GM12872 (cell line): ENCODE results near the gene SERP2.

Experiments
- TF ChIP-seq, protein P1 (sequence below): IDR thresholded peaks from 3 replicates; pipeline ENCODE4 v1.5.1; 2011; ENCODE audit warnings: low read depth, mild to moderate bottlenecking, low read length, moderate library complexity; ENCODE audit not compliant: insufficient read depth

SERP2 gene

DNA sequence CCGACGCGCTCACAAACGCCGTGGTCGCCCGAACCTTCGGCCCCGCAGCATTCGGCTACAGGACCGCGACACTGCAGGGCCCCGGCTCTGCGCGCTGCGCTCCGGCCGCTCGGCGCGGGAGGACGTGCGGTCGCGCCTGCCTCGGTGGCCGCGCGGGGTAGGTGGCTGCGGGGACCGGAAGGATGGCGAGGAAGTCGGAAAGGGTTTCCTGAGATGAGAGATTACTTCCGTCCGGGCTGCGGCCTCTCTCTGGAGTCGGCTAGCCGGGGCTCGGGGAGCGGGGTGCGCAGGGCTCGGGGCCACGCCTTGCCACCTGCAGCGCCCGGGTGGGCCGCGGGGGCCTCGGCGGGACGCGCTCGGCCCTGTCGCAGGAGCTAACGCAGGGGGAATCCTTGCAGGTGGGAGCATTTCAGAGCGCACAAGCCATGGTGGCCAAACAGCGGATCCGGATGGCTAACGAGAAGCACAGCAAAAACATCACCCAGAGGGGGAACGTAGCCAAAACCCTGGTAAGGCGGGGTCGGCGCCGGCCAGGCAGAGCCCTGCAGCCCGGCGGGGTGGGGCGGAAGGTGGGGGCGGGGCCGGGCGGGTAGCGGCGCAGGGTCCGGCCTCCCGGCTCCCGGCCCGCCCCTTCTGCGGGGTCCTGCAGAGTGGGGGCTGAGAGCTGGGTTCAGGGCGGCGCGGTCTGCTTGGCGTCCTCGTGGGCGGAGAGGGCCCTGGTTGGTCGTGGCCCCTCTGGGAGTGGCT is at the start of gene SERP2:
TSS of gene SERP2 (plus strand) at position 224 of the 747 bp plus-strand sequence. CDS start at position 426, 202 bp downstream.
- TF ChIP-seq, protein P1, sequence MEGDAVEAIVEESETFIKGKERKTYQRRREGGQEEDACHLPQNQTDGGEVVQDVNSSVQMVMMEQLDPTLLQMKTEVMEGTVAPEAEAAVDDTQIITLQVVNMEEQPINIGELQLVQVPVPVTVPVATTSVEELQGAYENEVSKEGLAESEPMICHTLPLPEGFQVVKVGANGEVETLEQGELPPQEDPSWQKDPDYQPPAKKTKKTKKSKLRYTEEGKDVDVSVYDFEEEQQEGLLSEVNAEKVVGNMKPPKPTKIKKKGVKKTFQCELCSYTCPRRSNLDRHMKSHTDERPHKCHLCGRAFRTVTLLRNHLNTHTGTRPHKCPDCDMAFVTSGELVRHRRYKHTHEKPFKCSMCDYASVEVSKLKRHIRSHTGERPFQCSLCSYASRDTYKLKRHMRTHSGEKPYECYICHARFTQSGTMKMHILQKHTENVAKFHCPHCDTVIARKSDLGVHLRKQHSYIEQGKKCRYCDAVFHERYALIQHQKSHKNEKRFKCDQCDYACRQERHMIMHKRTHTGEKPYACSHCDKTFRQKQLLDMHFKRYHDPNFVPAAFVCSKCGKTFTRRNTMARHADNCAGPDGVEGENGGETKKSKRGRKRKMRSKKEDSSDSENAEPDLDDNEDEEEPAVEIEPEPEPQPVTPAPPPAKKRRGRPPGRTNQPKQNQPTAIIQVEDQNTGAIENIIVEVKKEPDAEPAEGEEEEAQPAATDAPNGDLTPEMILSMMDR, result no peak

DNA sequence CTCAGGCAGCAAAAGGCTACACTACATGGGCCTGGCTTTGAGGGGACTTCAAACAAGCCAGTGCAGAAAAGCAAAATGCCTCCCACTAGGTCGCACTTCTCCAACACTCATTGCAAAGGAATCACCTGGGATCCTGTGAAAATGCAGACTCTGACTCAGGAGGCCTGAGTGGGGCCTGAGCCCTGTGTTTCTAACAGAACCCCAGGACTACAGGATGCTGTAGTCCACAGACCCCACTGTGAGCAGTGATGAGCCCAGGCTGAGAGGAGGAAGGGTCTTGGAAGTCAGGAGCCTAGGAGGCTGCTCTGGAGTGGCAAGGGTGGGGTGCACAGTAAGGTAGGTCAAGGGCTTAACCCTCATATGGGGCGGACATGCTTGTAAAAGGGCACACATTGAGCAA is 46.7 kb upstream of the SERP2 start:
- TF ChIP-seq, protein P1, result no peak

DNA sequence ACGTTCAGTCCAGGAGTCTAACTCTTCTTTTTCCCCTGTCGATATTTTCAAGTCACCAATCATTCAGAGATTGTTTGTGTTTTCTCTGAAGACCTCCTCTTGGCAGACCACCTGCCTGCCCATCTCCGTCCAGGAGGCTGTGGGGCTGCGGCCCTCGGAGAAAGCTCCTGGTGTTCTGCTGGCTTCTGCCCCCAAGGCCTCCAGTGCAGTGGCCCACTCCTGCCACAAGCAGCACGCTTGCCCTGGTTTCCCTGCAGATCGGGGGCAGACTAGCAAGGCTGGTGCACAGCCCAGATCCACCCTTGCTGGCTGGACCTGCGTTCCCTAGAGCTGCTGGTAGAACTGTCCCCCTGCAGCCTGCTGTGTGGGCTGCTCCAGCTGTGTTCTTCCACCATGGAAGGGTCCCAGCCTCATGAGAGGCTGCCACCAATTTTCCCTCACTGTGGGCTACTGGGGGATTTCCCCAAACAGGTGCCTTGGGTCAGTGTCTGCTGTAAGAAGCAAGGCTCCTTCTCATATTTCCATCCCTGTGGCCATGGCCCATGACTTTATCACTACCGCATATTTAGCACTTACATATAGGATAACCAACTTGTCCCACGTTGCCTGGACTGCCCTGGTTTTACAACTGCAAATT is 43.6 kb upstream of the SERP2 start:
- TF ChIP-seq, protein P1, result no peak

DNA sequence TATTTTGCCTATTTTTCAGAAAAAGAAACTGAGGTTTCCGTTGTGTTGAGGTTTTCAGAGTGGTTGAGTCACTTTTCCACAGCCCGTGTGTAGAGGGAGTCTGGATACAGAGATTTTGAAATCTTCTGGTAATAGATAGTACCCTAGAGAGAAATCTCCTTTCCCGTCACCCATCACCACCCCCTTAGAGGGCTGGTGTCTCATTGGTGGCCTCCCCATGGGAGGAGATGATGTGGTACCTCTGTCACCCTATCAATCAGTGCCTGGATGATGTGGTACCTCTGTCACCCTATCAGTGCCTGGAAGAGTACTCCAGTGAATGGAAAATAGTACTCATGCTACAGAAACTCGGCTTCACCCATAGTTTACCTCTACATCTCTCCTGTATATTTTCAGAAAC is 42.2 kb upstream of the SERP2 start:
- TF ChIP-seq, protein P1, result no peak

DNA sequence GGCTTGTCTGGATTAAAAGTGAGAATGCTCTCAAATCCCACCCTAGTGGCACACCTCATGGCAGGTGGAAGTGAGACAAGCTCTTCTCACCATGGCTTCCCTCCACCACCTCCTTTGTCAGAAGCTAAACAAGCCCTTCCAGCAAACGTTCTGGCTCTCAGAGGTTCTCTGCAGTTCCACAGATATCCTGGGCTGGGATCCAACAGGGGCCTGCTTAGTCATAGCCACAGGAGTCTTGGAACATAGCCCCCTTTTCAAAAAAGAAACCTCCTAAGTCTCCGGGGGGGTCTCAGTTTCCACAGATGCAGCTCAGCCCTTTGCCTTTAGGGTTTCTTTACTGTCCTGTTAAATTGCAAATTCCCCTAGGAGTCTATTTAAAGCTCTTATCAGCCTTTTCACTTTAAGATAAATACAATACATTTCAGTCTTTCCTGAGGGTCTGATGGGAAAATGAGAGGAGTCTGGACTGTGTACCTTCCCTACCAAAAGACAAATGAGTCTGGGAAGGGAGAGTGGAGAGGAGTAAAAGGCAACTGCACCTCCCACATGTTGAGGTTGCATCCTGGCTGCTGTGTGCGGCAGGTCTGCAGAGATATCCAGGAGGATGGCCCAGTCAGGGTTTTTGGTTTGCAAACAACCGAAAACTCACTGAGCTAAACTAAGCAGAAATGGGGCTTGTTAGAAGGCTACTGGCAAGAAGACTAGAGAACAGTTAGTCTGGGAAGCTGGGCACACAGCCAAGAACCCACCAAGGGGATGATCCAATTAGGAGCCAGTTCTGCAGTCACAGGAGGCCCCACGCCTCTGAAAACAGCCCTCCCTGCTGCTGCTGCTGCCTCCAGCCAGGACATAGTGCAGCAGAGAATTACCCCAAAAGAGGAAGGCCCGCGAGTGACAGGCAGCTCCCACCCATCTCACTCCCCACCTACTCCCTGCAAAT is 41.4 kb upstream of the SERP2 start:
- TF ChIP-seq, protein P1, result no peak

DNA sequence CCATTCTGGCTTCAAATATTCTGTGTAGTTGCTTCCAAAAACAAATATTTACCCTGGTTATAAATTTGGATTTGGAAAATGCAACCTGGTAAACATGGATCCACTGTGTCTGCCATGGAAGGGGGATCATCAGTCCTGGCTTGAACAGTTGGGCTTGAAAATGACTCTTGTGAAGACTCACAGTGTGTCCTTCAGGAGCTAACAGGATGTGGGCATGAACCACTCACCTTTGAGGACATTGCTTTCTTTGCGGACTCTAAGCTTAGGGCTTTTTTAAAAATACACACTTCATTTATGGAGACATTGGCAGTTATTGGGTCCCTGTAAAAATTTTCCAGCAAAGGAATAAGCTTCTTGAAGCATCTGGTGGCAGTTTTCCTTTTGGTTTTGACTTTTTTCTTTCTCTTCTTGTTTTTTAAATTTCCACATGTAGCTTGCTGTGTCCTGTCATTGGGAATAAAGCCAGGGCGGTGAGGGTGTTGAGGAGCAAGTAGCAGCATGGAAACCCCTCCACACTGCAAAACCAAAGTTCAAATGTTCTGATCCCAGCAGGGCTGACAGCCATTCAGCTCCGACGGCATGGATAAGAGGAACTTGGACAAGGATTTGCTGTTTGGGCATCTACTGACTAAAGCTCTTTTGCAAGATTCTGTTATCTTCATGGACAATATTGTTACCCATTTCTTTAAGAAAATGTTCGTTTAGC is 39.5 kb upstream of the SERP2 start:
- TF ChIP-seq, protein P1, result no peak
